Body of pancreas (tissue), 4 donors: ENCODE data around the gene ZNF275. TPM values are rescaled to one million over a fixed set of nuclear protein-coding genes. Genes with fewer than 3 reads are reported as not detected.

Experiments used
- ATAC-seq: fragments of 150-250 bp; one replicate; pipeline ENCODE4 v1.9.1; 2016
- DNase-seq, 4 donors: peaks; one replicate each; pipeline ENCODE4 v3.0.0-alpha.2; 2019
- H3K27ac ChIP-seq, 4 donors: fragments of 200-600 bp; sonication (generic); 1 replicate in 3 of 4; 2 replicates in 1 of 4; pipeline versions ENCODE4 v1.5.1 to v1.6.1; 2016 to 2019; ENCODE audit warnings: mild to moderate bottlenecking in 1 of 4, mixed read lengths in 1 of 4, moderate library complexity in 1 of 4
- H3K27me3 ChIP-seq, 2 donors: fragments of 200-600 bp; sonication (generic); one replicate each; pipeline ENCODE4 v1.6.0; 2016; ENCODE audit warnings: mild to moderate bottlenecking in 1 of 2
- H3K36me3 ChIP-seq, 2 donors: fragments of 200-600 bp; sonication (generic); replicated peaks in 1 of 2; 2 replicates each; pipeline ENCODE4 v1.5.1; 2016; ENCODE audit warnings: low read depth in 2 of 2; ENCODE audit not compliant: insufficient read depth in 1 of 2
- H3K4me1 ChIP-seq: fragments of 200-600 bp; sonication (generic); one replicate; pipeline ENCODE4 v1.6.0; 2016
- H3K4me3 ChIP-seq, 2 donors: fragments of 200-600 bp; sonication (generic); 1 replicate in 1 of 2; 2 replicates in 1 of 2; pipeline ENCODE4 v1.5.1; 2016 to 2019
- H3K9me3 ChIP-seq, 3 donors: fragments of 200-600 bp; sonication (generic); 1 replicate in 2 of 3; 2 replicates in 1 of 3; pipeline ENCODE4 v1.5.1; 2016
- CTCF ChIP-seq, 7 experiments: fragments of 450-650 bp in 4 of 7; fragments of 200-600 bp in 3 of 7; sonication (generic) in 3 of 7; IDR thresholded peaks; one replicate each; pipeline ENCODE4 v1.5.1; 2016 to 2019; ENCODE audit warnings: antibody characterized with exemption in 7 of 7
- POLR2A ChIP-seq, 3 donors: fragments of 450-650 bp; IDR thresholded peaks; one replicate each; pipeline ENCODE4 v1.6.1; 2016; ENCODE audit warnings: antibody characterized with exemption in 3 of 3, mild to moderate bottlenecking in 2 of 3
- whole genome bisulfite sequencing, 2 donors: methylation state at CpG; one replicate each; pipeline ENCODE4 v1.1.5; 2017; 5-methylcytosine and 5-hydroxymethylcytosine counted together
- intact Hi-C: fragments of 100-400 bp; cut with DNase I; formaldehyde crosslinking; loops from one replicate; pipeline ENCODE4 v1.15.1; 2023
- total RNA-seq, 2 donors: library from RNA; depleted of rRNA; stranded (reverse); fragments of >200 nt; gene quantifications; one replicate each; pipeline ENCODE4 v1.1.0, GENCODE V29; 2016

ZNF275 gene
- total RNA-seq, 2 donors from 2014 or later = 8.0 to 12.2 TPM

- 65 to 81% methylated on average over 7 of the region's 7 CpGs for WGBS, 2 donors
- Histone ChIP-seq H3K27ac (no peak overlapping the region), H3K36me3 (no peaks in the 10 kb centered on the region), H3K9me3 (no peaks in the 10 kb centered on the region), H3K27me3 (no peaks in the 10 kb centered on the region), H3K4me3 (no peak overlapping the region), H3K4me1 (no peaks in the 10 kb centered on the region)
- DNase-seq (no peak), ATAC-seq (no peak)
- intact Hi-C loops = no loop called here
- TF ChIP-seq CTCF (IDR thresholded peaks at IDR 0.05) (no peak), POLR2A (IDR thresholded peaks at IDR 0.05) (no peak)
Observed at GRCh38 chrX:153374426-153374825, 40.5 kb downstream of the ZNF275 start.

GRCh38 chrX:153375571-153375970 is 41.6 kb downstream of the ZNF275 start:
- no peaks in the 10 kb centered on the region for H3K27me3 ChIP-seq
- TF ChIP-seq CTCF (IDR thresholded peaks at IDR 0.05) (no peak), POLR2A (IDR thresholded peaks at IDR 0.05) (no peak)
- no peak overlapping the region for H3K27ac ChIP-seq
- no peaks in the 10 kb centered on the region for H3K36me3 ChIP-seq
- no peaks in the 10 kb centered on the region for H3K4me1 ChIP-seq
- H3K9me3 ChIP-seq = no peaks in the 10 kb centered on the region
- intact Hi-C loops = no loop called here
- H3K4me3 ChIP-seq = no peak overlapping the region
- WGBS, 2 donors = 60 to 86% methylated on average over 1 to 5 of the region's 5 CpGs
- DNase-seq (no peak), ATAC-seq (no peak)

DNA sequence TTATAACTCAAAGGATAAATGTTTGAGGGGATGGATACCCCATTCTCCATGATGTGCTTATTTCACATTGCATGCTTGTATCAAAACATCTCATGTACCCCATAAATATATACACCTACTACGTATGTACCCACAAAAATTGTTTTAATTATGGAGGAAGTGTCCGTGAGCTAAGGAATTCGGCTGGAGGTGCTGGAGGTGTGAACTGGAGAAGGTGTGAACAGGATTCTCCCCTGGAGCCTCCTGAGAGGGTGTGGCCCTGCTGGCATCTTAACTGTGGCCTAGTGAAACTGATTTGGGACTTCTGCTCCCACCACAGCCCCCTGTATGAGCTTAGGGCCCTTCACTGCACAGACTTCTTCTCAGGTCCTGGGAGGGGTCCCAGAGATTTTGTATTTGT is 43.8 kb downstream of the ZNF275 start:
- H3K9me3 ChIP-seq = no peaks in the 10 kb centered on the region
- ATAC-seq = no peak
- 83 to 100% methylated on average over 1 to 3 of the region's 3 CpGs for WGBS, 2 donors
- intact Hi-C loops = no loop called here
- H3K4me3 ChIP-seq = no peak overlapping the region
- no peaks in the 10 kb centered on the region for H3K27me3 ChIP-seq
- H3K36me3 ChIP-seq = no peaks in the 10 kb centered on the region
- DNase-seq = no peak
- TF ChIP-seq POLR2A (IDR thresholded peaks at IDR 0.05) (no peak), CTCF (IDR thresholded peaks at IDR 0.05) (no peak)
- H3K4me1 ChIP-seq = peaks cover 16% of the 10 kb centered on the region
- H3K27ac ChIP-seq = no peak overlapping the region

GRCh38 chrX:153378607-153379006 is 44.7 kb downstream of the ZNF275 start:
- intact Hi-C loops = no loop called here
- H3K27ac ChIP-seq = no peak overlapping the region
- 94% methylated on average over 4 of the region's 4 CpGs; no CpG with 5 or more reads in 1 of the 2 donors for WGBS, 2 donors
- H3K4me1 ChIP-seq = peaks cover 16% of the 10 kb centered on the region
- H3K4me3 ChIP-seq = no peak overlapping the region
- TF ChIP-seq POLR2A (IDR thresholded peaks at IDR 0.05) (no peak), CTCF (IDR thresholded peaks at IDR 0.05) (no peak)
- DNase-seq (no peak), ATAC-seq (no peak)
- no peaks in the 10 kb centered on the region for H3K27me3 ChIP-seq
- no peaks in the 10 kb centered on the region for H3K9me3 ChIP-seq
- no peaks in the 10 kb centered on the region for H3K36me3 ChIP-seq

- Histone ChIP-seq H3K27me3 (no peaks in the 10 kb centered on the region), H3K36me3 (no peaks in the 10 kb centered on the region), H3K27ac (no peak overlapping the region), H3K4me1 (peaks cover 16% of the 10 kb centered on the region), H3K4me3 (no peak overlapping the region), H3K9me3 (no peaks in the 10 kb centered on the region)
- TF ChIP-seq POLR2A (IDR thresholded peaks at IDR 0.05) (no peak), CTCF (IDR thresholded peaks at IDR 0.05) (no peak)
- intact Hi-C loops = no loop called here
- ATAC-seq (no peak), DNase-seq (no peak)
- WGBS, 2 donors = 72 to 94% methylated on average over 8 to 9 of the region's 9 CpGs
Observed at GRCh38 chrX:153379508-153379907, 45.6 kb downstream of the ZNF275 start.
